CD4-positive, CD25-positive, alpha-beta regulatory T cell (primary cell): ENCODE measurements around the gene VAV1. TPM values are rescaled to one million over a fixed set of nuclear protein-coding genes. Genes with fewer than 3 reads are reported as not detected.
"Not testable (repeated sequence)": the region's sequence is repeated elsewhere in the genome, so short reads cannot be mapped to it uniquely, and the experiment has no call there.

Source experiments
- ATAC-seq, 2 donors: fragments of 150-1000 bp; cut with Tn5 transposase; one replicate each; pipeline ENCODE4 v1.10.0; 2021; ENCODE audit warnings: low read depth in 2 of 2, moderate number of reproducible peaks in 2 of 2, moderate library complexity in 1 of 2
- DNase-seq, 3 donors: peaks; one replicate each; pipeline versions ENCODE4 v3.0.0 to v3.0.0-alpha.2; 2012 to 2022; ENCODE audit warnings: mixed read lengths in 1 of 3
- H3K27ac ChIP-seq: one replicate; pipeline ENCODE4 v1.7.0; 2013; ENCODE audit warnings: mild to moderate bottlenecking, low read length; ENCODE audit not compliant: insufficient read depth, poor library complexity, severe bottlenecking
- H3K27me3 ChIP-seq: one replicate; pipeline ENCODE4 v1.7.0; 2013; ENCODE audit warnings: low read length; ENCODE audit not compliant: control insufficient read depth, insufficient read depth
- H3K36me3 ChIP-seq: one replicate; pipeline ENCODE4 v1.7.0; 2013; ENCODE audit warnings: mild to moderate bottlenecking, low read length, moderate library complexity; ENCODE audit not compliant: control insufficient read depth, insufficient read depth
- H3K4me1 ChIP-seq: 2 replicates; pipeline ENCODE4 v1.7.0; 2013; ENCODE audit warnings: mild to moderate bottlenecking, low read length; ENCODE audit not compliant: insufficient read depth, control insufficient read depth, poor library complexity, severe bottlenecking
- H3K4me3 ChIP-seq: one replicate; pipeline ENCODE4 v1.7.0; 2013; ENCODE audit warnings: low read depth, mild to moderate bottlenecking, low read length, moderate library complexity
- H3K9me3 ChIP-seq, 2 experiments: 1 replicate in 1 of 2; 2 replicates in 1 of 2; pipeline ENCODE4 v1.7.0; 2013; ENCODE audit warnings: low read length in 2 of 2, mild to moderate bottlenecking in 1 of 2, moderate library complexity in 1 of 2; ENCODE audit not compliant: control insufficient read depth in 2 of 2
- H3K27ac Mint-ChIP-seq, 3 donors: one replicate each; pipeline ENCODE4 v1.8.0; 2020 to 2022; ENCODE audit warnings: mild to moderate bottlenecking in 3 of 3, mixed read lengths in 3 of 3, moderate library complexity in 2 of 3
- H3K27me3 Mint-ChIP-seq: one replicate; pipeline ENCODE4 v1.8.0; 2022; ENCODE audit warnings: mild to moderate bottlenecking, mixed read lengths
- H3K36me3 Mint-ChIP-seq: one replicate; pipeline ENCODE4 v1.8.0; 2020; ENCODE audit warnings: mixed read lengths
- H3K4me1 Mint-ChIP-seq, 4 donors: one replicate each; pipeline ENCODE4 v1.8.0; 2020 to 2022; ENCODE audit warnings: mixed read lengths in 4 of 4, mild to moderate bottlenecking in 1 of 4
- H3K4me3 Mint-ChIP-seq, 4 donors: one replicate each; pipeline ENCODE4 v1.8.0; 2020 to 2022; ENCODE audit warnings: mild to moderate bottlenecking in 4 of 4, mixed read lengths in 4 of 4, moderate library complexity in 3 of 4
- H3K9me3 Mint-ChIP-seq, 7 donors: one replicate each; pipeline ENCODE4 v1.8.0; 2020 to 2022; ENCODE audit warnings: mixed read lengths in 7 of 7, mild to moderate bottlenecking in 3 of 7, moderate library complexity in 2 of 7
- polyA plus RNA-seq, 4 donors: library from polyadenylated mRNA; unstranded; fragments of 300-500 nt; fragmentation: Illumina TruSeq; gene quantifications; one replicate each; pipeline ENCODE4 v1.2.3, GENCODE V29; 2021
- total RNA-seq: library from RNA; stranded (reverse); gene quantifications from one replicate; pipeline ENCODE4 v1.2.3, GENCODE V29; 2022

Gene VAV1
- total and polyA plus RNA-seq, 5 donors from 2014 or later, result 14.8 to 117 (median 22.7) TPM

DNA sequence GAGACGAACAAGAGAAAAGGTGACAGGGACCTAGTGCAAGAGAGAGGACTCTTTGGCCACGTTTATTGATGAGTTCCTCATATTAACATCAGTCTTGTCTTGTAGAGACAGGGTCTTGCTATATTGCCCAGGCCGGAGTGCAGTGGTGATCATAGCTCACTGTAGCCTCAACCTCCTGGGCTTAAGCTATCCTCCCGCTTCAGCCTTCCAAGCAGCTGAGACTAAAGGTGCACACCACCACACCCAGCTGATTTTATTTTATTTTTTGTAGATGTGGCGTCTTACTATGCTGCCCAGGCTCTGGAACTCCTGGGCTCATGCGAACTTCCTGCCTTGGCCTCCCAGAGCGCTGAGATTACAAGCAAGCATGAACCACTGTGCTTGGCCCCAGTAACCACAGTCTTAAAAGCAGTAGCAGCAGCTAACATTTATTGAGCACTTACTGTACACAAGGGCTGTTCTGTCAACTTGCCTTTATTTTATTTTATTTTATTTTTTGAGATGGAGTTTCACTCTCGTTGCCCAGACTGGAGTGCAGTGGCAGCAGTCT is 4.2 kb upstream of the VAV1 start:
- Mint-ChIP-seq H3K27ac (peak overlapping the region; percentile 87 to 96 (median 94)), H3K27me3 (no peaks in the 10 kb centered on the region), H3K36me3 (no peaks in the 10 kb centered on the region), H3K9me3 (no peaks in the 10 kb centered on the region), H3K4me3 (peak overlapping the region; percentile 87 to 93 (median 93)), H3K4me1 (peaks cover 6 to 68% (median 31%) of the 10 kb centered on the region in 4 donors)
- peak in 1 of 3 donors; percentile 28 for DNase-seq
- ATAC-seq, result no peak
- Histone ChIP-seq H3K4me3 (peak overlapping the region; percentile 90), H3K4me1 (peaks cover 40% of the 10 kb centered on the region), H3K27ac (peak overlapping the region; percentile 96), H3K27me3 (no peaks in the 10 kb centered on the region), H3K9me3 (no peaks in the 10 kb centered on the region), H3K36me3 (peaks cover 3% of the 10 kb centered on the region)

DNA sequence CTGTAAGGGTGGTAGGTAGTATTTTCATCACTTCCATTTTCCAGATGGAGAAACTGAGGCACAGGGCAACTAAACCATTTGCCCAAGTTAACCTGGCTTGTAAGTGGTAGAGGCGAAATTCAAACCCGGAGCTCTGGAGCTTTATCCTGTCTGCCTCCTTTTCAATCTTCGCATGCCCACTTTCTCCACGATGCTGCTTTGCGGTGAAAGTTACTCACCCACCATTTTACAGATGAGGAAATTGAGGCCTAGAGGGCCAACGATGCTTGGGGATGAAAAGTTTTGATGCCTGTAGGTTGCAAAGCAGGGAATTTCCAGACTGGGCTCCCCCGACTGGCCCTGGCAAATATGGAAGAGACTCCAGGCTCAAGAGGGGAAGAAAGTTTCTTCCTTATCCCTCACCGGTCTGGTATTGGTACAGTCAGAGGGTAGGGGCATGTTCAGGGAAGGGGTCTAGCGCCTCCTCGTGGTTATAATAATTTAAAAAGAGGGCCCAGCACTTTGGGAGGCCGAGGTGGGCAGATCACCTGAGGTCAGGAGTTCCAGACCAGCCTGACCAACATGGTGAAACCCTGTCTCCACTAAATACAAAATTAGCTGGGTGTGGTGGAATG is 3.4 kb upstream of the VAV1 start:
- Histone ChIP-seq H3K27me3 (no peaks in the 10 kb centered on the region), H3K27ac (peak overlapping the region; percentile 96), H3K9me3 (no peaks in the 10 kb centered on the region), H3K36me3 (no peaks in the 10 kb centered on the region), H3K4me1 (peaks cover 48% of the 10 kb centered on the region), H3K4me3 (no peak overlapping the region)
- Mint-ChIP-seq H3K27ac (peak overlapping the region in 2 of 3 donors; percentile 82 to 96), H3K4me1 (peaks cover 6 to 70% (median 37%) of the 10 kb centered on the region in 4 donors), H3K27me3 (no peaks in the 10 kb centered on the region), H3K36me3 (no peaks in the 10 kb centered on the region), H3K9me3 (no peaks in the 10 kb centered on the region), H3K4me3 (peak overlapping the region; percentile 22 to 79 (median 47))
- DNase-seq (peak in 2 of 3 donors; percentile 23 to 30), ATAC-seq (no peak)

- not testable (repeated sequence) for H3K27me3 ChIP-seq, ATAC-seq, H3K9me3 Mint-ChIP-seq, H3K27me3 Mint-ChIP-seq, DNase-seq, H3K4me3 ChIP-seq, H3K9me3 ChIP-seq, H3K36me3 ChIP-seq
- Mint-ChIP-seq H3K4me1 (peaks cover 3 to 66% (median 39%) of the 10 kb centered on the region in 4 donors), H3K36me3 (peaks cover 18% of the 10 kb centered on the region), H3K27ac (peak overlapping the region in 2 of 3 donors; percentile 46 to 88), H3K4me3 (peak overlapping the region; percentile 66 to 98 (median 95))
- H3K27ac ChIP-seq, result peak overlapping the region; percentile 77
- H3K4me1 ChIP-seq, result peaks cover 51% of the 10 kb centered on the region
Observed at GRCh38 chr19:6771648-6772027, 870 bp upstream of the VAV1 start.

- peak overlapping the region; percentile 52 to 92 (median 88) for H3K27ac Mint-ChIP-seq
- H3K9me3 Mint-ChIP-seq, result peaks cover 0 to 2% (median 0%) of the 10 kb centered on the region in 7 donors
- peak overlapping the region; percentile 81 for H3K4me3 ChIP-seq
- DNase-seq (no peak), ATAC-seq (no peak)
- peaks cover 27% of the 10 kb centered on the region for H3K36me3 Mint-ChIP-seq
- H3K4me1 ChIP-seq, result peaks cover 39% of the 10 kb centered on the region
- peaks cover 14% of the 10 kb centered on the region for H3K36me3 ChIP-seq
- peak overlapping the region; percentile 93 to 98 (median 96) for H3K4me3 Mint-ChIP-seq
- no peaks in the 10 kb centered on the region for H3K27me3 Mint-ChIP-seq
- H3K4me1 Mint-ChIP-seq, result peaks cover 0 to 69% (median 41%) of the 10 kb centered on the region in 4 donors
- H3K27me3 ChIP-seq, result no peaks in the 10 kb centered on the region
- peak overlapping the region; percentile 77 for H3K27ac ChIP-seq
- no peaks in the 10 kb centered on the region for H3K9me3 ChIP-seq
Observed at GRCh38 chr19:6772866-6773322, 386 bp downstream of the VAV1 start.

DNA sequence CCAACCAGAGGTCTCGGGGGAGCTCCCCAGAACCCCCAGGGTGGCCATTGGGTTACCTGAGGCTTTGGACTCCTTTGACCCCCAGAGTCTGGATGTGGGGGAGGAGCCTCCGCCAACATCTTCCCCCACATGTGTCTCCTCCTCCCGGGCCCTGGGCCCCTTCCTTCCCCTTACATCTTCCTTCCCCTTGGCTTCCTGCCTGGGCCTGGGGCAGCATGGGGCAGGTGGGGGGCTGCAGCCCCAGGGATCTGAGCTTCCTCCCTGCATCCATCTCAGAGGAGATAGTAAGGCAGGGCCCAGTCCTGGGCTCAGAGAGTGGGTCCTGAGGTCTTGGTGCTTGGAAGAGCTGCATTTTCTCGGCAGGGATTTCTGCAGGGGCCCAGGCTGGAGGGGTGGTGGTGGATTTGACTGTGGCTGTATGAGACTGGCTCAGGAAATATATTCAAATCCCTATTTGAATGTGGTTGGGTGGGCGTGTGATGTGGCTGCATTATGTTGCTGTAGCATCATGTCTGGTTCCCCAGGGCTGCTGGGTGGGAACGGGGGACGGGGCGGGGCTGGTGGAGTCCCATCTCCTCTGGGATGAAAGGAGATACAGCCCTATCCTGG is 919 bp downstream of the VAV1 start:
- Histone ChIP-seq H3K4me3 (peak overlapping the region; percentile 81), H3K27me3 (no peaks in the 10 kb centered on the region), H3K36me3 (peaks cover 14% of the 10 kb centered on the region), H3K27ac (peak overlapping the region; percentile 77), H3K4me1 (peaks cover 38% of the 10 kb centered on the region), H3K9me3 (no peaks in the 10 kb centered on the region)
- ATAC-seq, result peak; percentile 19 to 42
- Mint-ChIP-seq H3K27ac (peak overlapping the region; percentile 1 to 92 (median 88)), H3K4me1 (peaks cover 0 to 69% (median 42%) of the 10 kb centered on the region in 4 donors), H3K36me3 (peaks cover 27% of the 10 kb centered on the region), H3K9me3 (peaks cover 0 to 2% (median 0%) of the 10 kb centered on the region in 7 donors), H3K4me3 (peak overlapping the region; percentile 93 to 98 (median 96)), H3K27me3 (no peaks in the 10 kb centered on the region)
- peak; percentile 39 to 63 (median 40) for DNase-seq

- Mint-ChIP-seq H3K27ac (peak overlapping the region; percentile 17 to 86 (median 78)), H3K9me3 (peaks cover 0 to 2% (median 0%) of the 10 kb centered on the region in 7 donors), H3K27me3 (no peaks in the 10 kb centered on the region), H3K4me1 (peaks cover 0 to 69% (median 42%) of the 10 kb centered on the region in 4 donors), H3K4me3 (peak overlapping the region; percentile 71 to 94 (median 88)), H3K36me3 (peaks cover 27% of the 10 kb centered on the region)
- no peaks in the 10 kb centered on the region for H3K9me3 ChIP-seq
- peaks cover 46% of the 10 kb centered on the region for H3K4me1 ChIP-seq
- H3K36me3 ChIP-seq, result peaks cover 14% of the 10 kb centered on the region
- ATAC-seq, result no peak
- peak overlapping the region; percentile 23 for H3K27ac ChIP-seq
- no peaks in the 10 kb centered on the region for H3K27me3 ChIP-seq
- no peak for DNase-seq
- peak overlapping the region; percentile 4 for H3K4me3 ChIP-seq
Observed at GRCh38 chr19:6774821-6775707, 2.6 kb downstream of the VAV1 start.

- not testable (repeated sequence) for H3K27me3 ChIP-seq, DNase-seq, ATAC-seq, H3K4me3 ChIP-seq, H3K27me3 Mint-ChIP-seq, H3K27ac ChIP-seq, H3K9me3 Mint-ChIP-seq, H3K9me3 ChIP-seq
- peak overlapping the region in 2 of 3 donors; percentile 17 to 78 for H3K27ac Mint-ChIP-seq
- Histone ChIP-seq H3K36me3 (peaks cover 16% of the 10 kb centered on the region), H3K4me1 (peaks cover 46% of the 10 kb centered on the region)
- H3K36me3 Mint-ChIP-seq, result peaks cover 27% of the 10 kb centered on the region
- peak overlapping the region; percentile 27 to 94 (median 88) for H3K4me3 Mint-ChIP-seq
- H3K4me1 Mint-ChIP-seq, result peaks cover 0 to 73% (median 47%) of the 10 kb centered on the region in 4 donors
Observed at GRCh38 chr19:6776045-6776444, 3.5 kb downstream of the VAV1 start.
